ENCODE data around the gene MRPL46. TPM values are rescaled to one million over a fixed set of nuclear protein-coding genes. Genes with fewer than 3 reads are reported as not detected.

The MRPL46 gene
- total and polyA plus RNA-seq, 2 of the 4 experiments (the other 2 are of a cell fraction) = 14.2 to 24.2 TPM

GRCh38 chr15:88509321-88509720 is 42.1 kb upstream of the MRPL46 start:
- H3K9me1 ChIP-seq (ENCODE audit: insufficient read depth, low read length) = peaks cover 6% of the 10 kb centered on the region; the same call in 1 of the 2 replicates
- WGBS, 2 experiments (ENCODE audit: extremely low coverage in 2 of 2, insufficient read length in 1 of 2) = no CpG with 5 or more reads among the region's 4 CpGs
- no peak overlapping the region for H2AK9ac ChIP-seq (replicated peaks; ENCODE audit: low read depth, low read length, poor library complexity)
- no peak overlapping the region for H3K56ac ChIP-seq (ENCODE audit: extremely low read depth, insufficient read depth, low read length)
- no peak overlapping the region for H2BK15ac ChIP-seq (ENCODE audit: low read depth, low read length)
- intact Hi-C loops (cut with micrococcal nuclease) = no loop called here
- dilution Hi-C loops (cut with HindIII; ENCODE audit: low sequenced_read_pairs, unreplicated experiment) = no loop called here
- no TSS peak for BruUV-seq (replicated peaks)
- peaks cover 9% of the 10 kb centered on the region for H3K4me1 ChIP-seq (ENCODE audit: control insufficient read depth, insufficient read depth, low read length)
- ChIA-PET CTCF (no interaction called here), POLR2A (ENCODE audit: unreplicated experiment) (no interaction called here)
- H3K23ac ChIP-seq (ENCODE audit: low read depth, low read length) = no peak overlapping the region
- no peak overlapping the region for H3K4me3 ChIP-seq (ENCODE audit: insufficient read depth, low read depth, low read length)
- no peak overlapping the region for H3K18ac ChIP-seq (ENCODE audit: low read depth, low read length)
- no peak overlapping the region for H2AFZ ChIP-seq (replicated peaks; ENCODE audit: low read length, poor library complexity)
- no peak overlapping the region for H3K4ac ChIP-seq (ENCODE audit: low read depth, low read length)
- H3K9ac ChIP-seq (ENCODE audit: low read depth, low read length) = no peak overlapping the region
- no peak overlapping the region for H2BK20ac ChIP-seq (ENCODE audit: low read depth, low read length)
- H3K9me3 ChIP-seq (ENCODE audit: control insufficient read depth, insufficient read depth, low read length) = no peaks in the 10 kb centered on the region
- H4K91ac ChIP-seq (ENCODE audit: insufficient read depth, low read depth, low read length) = no peak overlapping the region
- H2BK120ac ChIP-seq (ENCODE audit: low read depth, low read length) = no peak overlapping the region
- H3K79me1 ChIP-seq (ENCODE audit: low read depth in 1 of 2, low read length in 2 of 2) = peaks cover 0 to 7% of the 10 kb centered on the region in 2 experiments; a peak in 1 of 4 replicates
- no peak for TF ChIP-seq CHD1 (IDR thresholded peaks at IDR 0.05; ENCODE audit: low read depth, low read length)
- no peak for TF ChIP-seq FOS (IDR thresholded peaks at IDR 0.05; ENCODE audit: low read depth, low read length)
- TF ChIP-seq RFX5 (IDR thresholded peaks at IDR 0.05; ENCODE audit: low read depth, low read length) = no peak
- no peak overlapping the region for H3K14ac ChIP-seq (replicated peaks; ENCODE audit: low read depth, low read length)
- H4K20me1 ChIP-seq (ENCODE audit: insufficient read depth, low read length) = no peaks in the 10 kb centered on the region
- H2AK5ac ChIP-seq (ENCODE audit: low read depth, low read length) = no peak overlapping the region
- H4K5ac ChIP-seq (ENCODE audit: low read depth, low read length) = no peak overlapping the region
- peaks cover 7% of the 10 kb centered on the region for H3K36me3 ChIP-seq (ENCODE audit: control insufficient read depth, insufficient read depth, low read length)
- H2BK5ac ChIP-seq (ENCODE audit: low read depth, low read length, poor library complexity, severe bottlenecking) = no peak overlapping the region
- DNase-seq (no peak), ATAC-seq (ENCODE audit: low read depth) (no peak)
- no peak overlapping the region for H3K4me2 ChIP-seq (ENCODE audit: low read depth, low read length)
- in situ Hi-C loops (cut with MboI; ENCODE audit: low sequenced_read_pairs) = no loop called here
- no peak overlapping the region for H4K8ac ChIP-seq (ENCODE audit: low read depth in 2 of 2, low read length in 2 of 2)
- no peaks in the 10 kb centered on the region for H3K27me3 ChIP-seq (ENCODE audit: control insufficient read depth, insufficient read depth, low read length)
- H3K27ac ChIP-seq (ENCODE audit: insufficient read depth, low read length) = no peak overlapping the region
